Neural progenitor cell (in vitro differentiated cells): ENCODE results near the gene UTY. TPM values are rescaled to one million over a fixed set of nuclear protein-coding genes. Genes with fewer than 3 reads are reported as not detected.

Source experiments
- DNase-seq: peaks from one replicate; pipeline ENCODE4 v3.0.0-alpha.2; 2016; ENCODE audit warnings: low spot score
- H2AFZ ChIP-seq: fragments of 200-600 bp; sonication (generic); replicated peaks from 2 replicates; pipeline ENCODE4 v1.6.1; 2016; ENCODE audit warnings: antibody characterized with exemption
- H3F3A ChIP-seq: fragments of 200-600 bp; sonication (generic); 2 replicates; pipeline ENCODE4 v1.6.1; 2016; ENCODE audit warnings: antibody characterized with exemption, low read depth
- H3K27ac ChIP-seq: fragments of 200-600 bp; sonication (generic); 2 replicates; pipeline ENCODE4 v1.5.1; 2016; ENCODE audit warnings: mild to moderate bottlenecking
- H3K27me3 ChIP-seq: fragments of 200-600 bp; sonication (generic); 2 replicates; pipeline ENCODE4 v1.6.1; 2016; ENCODE audit warnings: mild to moderate bottlenecking, moderate library complexity
- H3K36me3 ChIP-seq: fragments of 200-600 bp; sonication (generic); 2 replicates; pipeline ENCODE4 v1.5.1; 2016
- H3K4me1 ChIP-seq: fragments of 200-600 bp; sonication (generic); 2 replicates; pipeline ENCODE4 v1.6.1; 2016; ENCODE audit warnings: mixed run types
- H3K4me2 ChIP-seq: fragments of 200-600 bp; sonication (generic); 2 replicates; pipeline ENCODE4 v1.6.1; 2016
- H3K4me3 ChIP-seq: fragments of 200-600 bp; sonication (generic); 2 replicates; pipeline ENCODE4 v1.5.1; 2016
- H3K79me2 ChIP-seq: fragments of 200-600 bp; sonication (generic); 2 replicates; pipeline ENCODE4 v1.6.1; 2016; ENCODE audit warnings: low read depth
- H3K9ac ChIP-seq: fragments of 200-600 bp; sonication (generic); 2 replicates; pipeline ENCODE4 v1.6.1; 2016
- H3K9me3 ChIP-seq: fragments of 200-600 bp; sonication (generic); 2 replicates; pipeline ENCODE4 v1.5.1; 2016; ENCODE audit warnings: low read depth
- H4K20me1 ChIP-seq: fragments of 200-600 bp; sonication (generic); 2 replicates; pipeline ENCODE4 v1.6.1; 2016; ENCODE audit warnings: low read depth
- H3K27ac Mint-ChIP-seq: 3 replicates; pipeline ENCODE4 v1.8.0; 2021; ENCODE audit warnings: mixed read lengths
- H3K27me3 Mint-ChIP-seq: 2 replicates; pipeline ENCODE4 v1.8.0; 2022; ENCODE audit warnings: low read depth, mild to moderate bottlenecking, inconsistent platforms, moderate library complexity, mixed read lengths; ENCODE audit not compliant: insufficient read depth
- H3K36me3 Mint-ChIP-seq: 3 replicates; pipeline ENCODE4 v1.8.0; 2021; ENCODE audit warnings: mixed read lengths
- H3K4me1 Mint-ChIP-seq: 3 replicates; pipeline ENCODE4 v1.8.0; 2021; ENCODE audit warnings: mixed read lengths
- H3K4me3 Mint-ChIP-seq: 3 replicates; pipeline ENCODE4 v1.8.0; 2021; ENCODE audit warnings: mild to moderate bottlenecking, moderate library complexity, mixed read lengths
- H3K9me3 Mint-ChIP-seq: 3 replicates; pipeline ENCODE4 v1.8.0; 2020; ENCODE audit warnings: mixed read lengths
- CTCF ChIP-seq: fragments of 200-600 bp; sonication (generic); IDR thresholded peaks from 2 replicates; pipeline ENCODE4 v1.5.1; 2017; ENCODE audit warnings: antibody characterized with exemption, mild to moderate bottlenecking
- EZH2 ChIP-seq: fragments of 200-600 bp; sonication (generic); IDR thresholded peaks from 2 replicates; pipeline ENCODE4 v1.6.1; 2017; ENCODE audit warnings: antibody characterized with exemption, mild to moderate bottlenecking, moderate library complexity
- EZH2phosphoT487 ChIP-seq: fragments of 200-600 bp; sonication (generic); IDR thresholded peaks from 2 replicates; pipeline ENCODE4 v1.6.1; 2017; ENCODE audit warnings: antibody characterized with exemption
- total RNA-seq: library from RNA; depleted of rRNA; stranded (reverse); fragments of >200 nt; gene quantifications from 2 replicates; pipeline ENCODE4 v1.2.3, GENCODE V29; 2015; ENCODE audit warnings: low replicate concordance

Gene UTY
- total RNA-seq, 1 donor from 2014 or later = not detected

- H3K4me3 ChIP-seq = no peak overlapping the region
- no peaks in the 10 kb centered on the region for H3K9me3 Mint-ChIP-seq
Measured at GRCh38 chrY:13312966-13313365, 166.9 kb downstream of the UTY start.

GRCh38 chrY:13307959-13308358 lies 171.9 kb downstream of the UTY start:
- Mint-ChIP-seq H3K36me3 (no peaks in the 10 kb centered on the region), H3K9me3 (no peaks in the 10 kb centered on the region), H3K4me3 (no peak overlapping the region), H3K27ac (no peak overlapping the region), H3K27me3 (no peaks in the 10 kb centered on the region), H3K4me1 (no peaks in the 10 kb centered on the region)
- no peak overlapping the region for H3K4me2 ChIP-seq
- no peaks in the 10 kb centered on the region for H3K9me3 ChIP-seq
- no peaks in the 10 kb centered on the region for H3K36me3 ChIP-seq
- H3F3A ChIP-seq = no peaks in the 10 kb centered on the region
- TF ChIP-seq CTCF (no peak), EZH2 (no peak), EZH2phosphoT487 (no peak)
- H3K4me3 ChIP-seq = no peak overlapping the region
- H3K27ac ChIP-seq = no peak overlapping the region
- H2AFZ ChIP-seq = no peak overlapping the region
- no peaks in the 10 kb centered on the region for H3K4me1 ChIP-seq
- no peaks in the 10 kb centered on the region for H3K79me2 ChIP-seq
- H4K20me1 ChIP-seq = no peaks in the 10 kb centered on the region
- H3K9ac ChIP-seq = no peak overlapping the region
- no peak for DNase-seq
- H3K27me3 ChIP-seq = no peaks in the 10 kb centered on the region

More at GRCh38 chrY:13312966-13313365, 166.9 kb downstream of the UTY start:
- Mint-ChIP-seq H3K27ac (no peak overlapping the region), H3K4me1 (no peaks in the 10 kb centered on the region), H3K27me3 (no peaks in the 10 kb centered on the region), H3K4me3 (no peak overlapping the region), H3K36me3 (no peaks in the 10 kb centered on the region)
- DNase-seq = no peak
- Histone ChIP-seq H3K4me2 (no peak overlapping the region), H3F3A (no peaks in the 10 kb centered on the region), H2AFZ (no peak overlapping the region), H3K9me3 (no peaks in the 10 kb centered on the region), H4K20me1 (no peaks in the 10 kb centered on the region), H3K27ac (no peak overlapping the region), H3K27me3 (no peaks in the 10 kb centered on the region), H3K79me2 (no peaks in the 10 kb centered on the region), H3K36me3 (no peaks in the 10 kb centered on the region), H3K9ac (no peak overlapping the region), H3K4me1 (no peaks in the 10 kb centered on the region)
- TF ChIP-seq EZH2 (no peak), CTCF (no peak), EZH2phosphoT487 (no peak)

GRCh38 chrY:13300795-13301194 lies 179.0 kb downstream of the UTY start:
- Histone ChIP-seq H3K4me2 (no peak overlapping the region), H3K36me3 (no peaks in the 10 kb centered on the region), H3K27ac (no peak overlapping the region), H3K9me3 (no peaks in the 10 kb centered on the region), H3F3A (no peaks in the 10 kb centered on the region), H3K4me3 (no peak overlapping the region), H3K4me1 (no peaks in the 10 kb centered on the region), H4K20me1 (no peaks in the 10 kb centered on the region), H3K9ac (no peak overlapping the region), H3K27me3 (no peaks in the 10 kb centered on the region), H3K79me2 (no peaks in the 10 kb centered on the region), H2AFZ (no peak overlapping the region)
- Mint-ChIP-seq H3K9me3 (no peaks in the 10 kb centered on the region), H3K4me1 (no peaks in the 10 kb centered on the region), H3K36me3 (no peaks in the 10 kb centered on the region), H3K27me3 (no peaks in the 10 kb centered on the region), H3K4me3 (no peak overlapping the region), H3K27ac (no peak overlapping the region)
- TF ChIP-seq EZH2phosphoT487 = no peak
- TF ChIP-seq CTCF = no peak
- TF ChIP-seq EZH2 = no peak
- no peak for DNase-seq

- H2AFZ ChIP-seq = no peak overlapping the region
- H3K27ac ChIP-seq = no peak overlapping the region
- Mint-ChIP-seq H3K9me3 (no peaks in the 10 kb centered on the region), H3K4me3 (no peak overlapping the region), H3K36me3 (no peaks in the 10 kb centered on the region), H3K27ac (no peak overlapping the region), H3K27me3 (no peaks in the 10 kb centered on the region), H3K4me1 (no peaks in the 10 kb centered on the region)
- no peaks in the 10 kb centered on the region for H3K79me2 ChIP-seq
- no peaks in the 10 kb centered on the region for H3K4me1 ChIP-seq
- H3K4me2 ChIP-seq = no peak overlapping the region
- H3K27me3 ChIP-seq = no peaks in the 10 kb centered on the region
- no peaks in the 10 kb centered on the region for H3K9me3 ChIP-seq
- no peaks in the 10 kb centered on the region for H4K20me1 ChIP-seq
- no peak overlapping the region for H3K4me3 ChIP-seq
- no peak for DNase-seq
- H3F3A ChIP-seq = no peaks in the 10 kb centered on the region
- no peak overlapping the region for H3K9ac ChIP-seq
- H3K36me3 ChIP-seq = no peaks in the 10 kb centered on the region
- TF ChIP-seq EZH2phosphoT487 = no peak
- TF ChIP-seq EZH2 = no peak
- TF ChIP-seq CTCF = no peak
Measured at GRCh38 chrY:13299411-13299810, 180.4 kb downstream of the UTY start.
